ENCODE data around the gene SASH1. TPM values are rescaled to one million over a fixed set of nuclear protein-coding genes. Genes with fewer than 3 reads are reported as not detected.

SASH1 gene
- total RNA-seq, 1 donor from 2014 or later, result 15.5 TPM

DNA sequence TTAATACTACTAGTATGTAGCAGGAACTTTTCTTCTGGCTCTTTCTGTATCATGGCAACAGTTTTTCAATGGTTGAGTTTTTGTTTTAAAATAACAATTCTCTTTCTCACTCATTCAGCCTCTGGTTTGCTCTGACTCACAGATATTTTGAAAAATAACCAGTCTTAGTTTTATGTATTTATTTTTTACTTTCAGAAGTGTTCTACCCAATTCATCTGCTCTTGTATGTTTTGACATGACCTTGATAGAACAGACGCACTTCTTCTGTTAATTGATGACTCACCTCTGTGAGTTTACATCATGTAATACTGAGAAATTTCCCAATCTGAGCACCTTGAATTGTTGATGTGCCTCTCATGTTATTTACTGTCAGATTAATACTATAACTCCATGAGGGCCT is 178.9 kb downstream of the SASH1 start:
- H3K4me2 ChIP-seq (ENCODE audit: low read length), result peak overlapping the region; percentile 36
- H4K20me1 ChIP-seq (ENCODE audit: insufficient read depth, low read length), result no peaks in the 10 kb centered on the region
- no peaks in the 10 kb centered on the region for H3K9me3 ChIP-seq (ENCODE audit: insufficient read depth, low read depth, low read length)
- no peak for TF ChIP-seq EZH2 (IDR thresholded peaks at IDR 0.05; ENCODE audit: insufficient read depth, low read length)
- TF ChIP-seq, protein P1, sequence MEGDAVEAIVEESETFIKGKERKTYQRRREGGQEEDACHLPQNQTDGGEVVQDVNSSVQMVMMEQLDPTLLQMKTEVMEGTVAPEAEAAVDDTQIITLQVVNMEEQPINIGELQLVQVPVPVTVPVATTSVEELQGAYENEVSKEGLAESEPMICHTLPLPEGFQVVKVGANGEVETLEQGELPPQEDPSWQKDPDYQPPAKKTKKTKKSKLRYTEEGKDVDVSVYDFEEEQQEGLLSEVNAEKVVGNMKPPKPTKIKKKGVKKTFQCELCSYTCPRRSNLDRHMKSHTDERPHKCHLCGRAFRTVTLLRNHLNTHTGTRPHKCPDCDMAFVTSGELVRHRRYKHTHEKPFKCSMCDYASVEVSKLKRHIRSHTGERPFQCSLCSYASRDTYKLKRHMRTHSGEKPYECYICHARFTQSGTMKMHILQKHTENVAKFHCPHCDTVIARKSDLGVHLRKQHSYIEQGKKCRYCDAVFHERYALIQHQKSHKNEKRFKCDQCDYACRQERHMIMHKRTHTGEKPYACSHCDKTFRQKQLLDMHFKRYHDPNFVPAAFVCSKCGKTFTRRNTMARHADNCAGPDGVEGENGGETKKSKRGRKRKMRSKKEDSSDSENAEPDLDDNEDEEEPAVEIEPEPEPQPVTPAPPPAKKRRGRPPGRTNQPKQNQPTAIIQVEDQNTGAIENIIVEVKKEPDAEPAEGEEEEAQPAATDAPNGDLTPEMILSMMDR (IDR thresholded peaks at IDR 0.05; ENCODE audit: insufficient read depth, low read depth, low read length), result no peak
- H2AFZ ChIP-seq (ENCODE audit: low read depth, low read length), result peak overlapping the region; percentile 9
- Mint-ChIP-seq H3K27me3 (ENCODE audit: low read depth, unreplicated experiment) (no peaks in the 10 kb centered on the region), H3K9me3 (ENCODE audit: unreplicated experiment) (no peaks in the 10 kb centered on the region), H3K27ac (ENCODE audit: unreplicated experiment) (peak overlapping the region; percentile 71), H3K36me3 (ENCODE audit: low read depth, unreplicated experiment) (peaks cover 28% of the 10 kb centered on the region), H3K4me3 (ENCODE audit: unreplicated experiment) (no peak overlapping the region), H3K4me1 (ENCODE audit: low read depth, unreplicated experiment) (peaks cover 41% of the 10 kb centered on the region)
- H3K36me3 ChIP-seq (ENCODE audit: insufficient read depth, low read length), result peaks cover 8% of the 10 kb centered on the region
- no peaks in the 10 kb centered on the region for H3K27me3 ChIP-seq (ENCODE audit: insufficient read depth, low read length)
- peak; percentile 72 for DNase-seq (ENCODE audit: low read depth)
- FAIRE-seq, result peak; percentile 80
- peaks cover 50% of the 10 kb centered on the region for H3K4me1 ChIP-seq (ENCODE audit: insufficient read depth, low read length)
- H3K27ac ChIP-seq (ENCODE audit: low read depth, low read length), result peak overlapping the region; percentile 85
- no peaks in the 10 kb centered on the region for H3K79me2 ChIP-seq (ENCODE audit: insufficient read depth, low read length)
- H3K4me3 ChIP-seq (ENCODE audit: insufficient read depth, low read depth, low read length), result no peak overlapping the region
- H3K9ac ChIP-seq (ENCODE audit: low read length), result peak overlapping the region; percentile 48

DNA sequence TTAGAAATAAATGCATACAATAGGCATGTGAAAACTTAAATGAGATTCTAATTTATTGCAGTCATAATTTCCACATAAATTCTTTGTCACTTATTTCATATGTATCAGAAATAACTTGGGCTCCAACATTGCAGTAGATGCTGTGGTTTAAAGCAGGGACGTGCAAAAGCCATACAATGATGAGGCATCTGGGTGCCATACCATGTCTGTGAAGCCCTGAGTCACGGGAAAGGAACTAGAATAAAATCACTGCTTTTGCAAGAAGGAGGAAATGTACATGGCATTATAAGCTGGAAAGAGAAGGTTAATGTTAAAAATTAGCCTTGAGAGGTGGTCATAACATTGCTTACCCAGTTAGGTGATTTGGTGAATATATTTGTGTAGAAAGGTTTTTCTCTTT is 180.4 kb downstream of the SASH1 start:
- FAIRE-seq, result peak; percentile 78

DNA sequence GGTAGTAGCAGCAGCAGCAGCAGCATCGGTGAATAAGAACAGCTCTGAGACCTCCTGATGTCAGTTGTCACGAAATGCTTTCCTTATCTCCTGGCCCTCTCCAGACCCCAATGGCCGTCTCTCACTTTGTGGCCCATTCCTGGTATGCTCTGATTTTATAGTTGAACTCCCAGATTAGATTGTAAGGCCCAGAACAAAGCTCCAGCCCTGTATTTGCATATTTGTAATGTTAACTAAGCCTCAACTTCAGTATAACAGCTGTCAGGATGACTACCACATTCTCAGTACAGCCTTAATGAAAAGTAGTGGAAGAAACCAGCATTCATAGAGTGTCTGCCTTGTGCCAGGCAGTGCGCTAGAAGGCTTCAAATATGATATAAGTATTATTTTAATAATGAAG is 180.9 kb downstream of the SASH1 start:
- TF ChIP-seq, protein P1 (IDR thresholded peaks at IDR 0.05; ENCODE audit: insufficient read depth, low read depth, low read length), result no peak
- no peak for TF ChIP-seq EZH2 (IDR thresholded peaks at IDR 0.05; ENCODE audit: insufficient read depth, low read length)
- Mint-ChIP-seq H3K27me3 (ENCODE audit: low read depth, unreplicated experiment) (no peaks in the 10 kb centered on the region), H3K36me3 (ENCODE audit: low read depth, unreplicated experiment) (peaks cover 26% of the 10 kb centered on the region), H3K27ac (ENCODE audit: unreplicated experiment) (peak overlapping the region; percentile 88), H3K9me3 (ENCODE audit: unreplicated experiment) (no peaks in the 10 kb centered on the region), H3K4me3 (ENCODE audit: unreplicated experiment) (no peak overlapping the region), H3K4me1 (ENCODE audit: low read depth, unreplicated experiment) (peaks cover 41% of the 10 kb centered on the region)
- H3K4me2 ChIP-seq (ENCODE audit: low read length), result peak overlapping the region; percentile 42
- FAIRE-seq (no peak), DNase-seq (ENCODE audit: low read depth) (peak; percentile 62)
- H4K20me1 ChIP-seq (ENCODE audit: insufficient read depth, low read length), result no peaks in the 10 kb centered on the region
- no peaks in the 10 kb centered on the region for H3K9me3 ChIP-seq (ENCODE audit: insufficient read depth, low read depth, low read length)
- no peaks in the 10 kb centered on the region for H3K79me2 ChIP-seq (ENCODE audit: insufficient read depth, low read length)
- H3K4me1 ChIP-seq (ENCODE audit: insufficient read depth, low read length), result peaks cover 54% of the 10 kb centered on the region
- H2AFZ ChIP-seq (ENCODE audit: low read depth, low read length), result no peak overlapping the region
- no peak overlapping the region for H3K4me3 ChIP-seq (ENCODE audit: insufficient read depth, low read depth, low read length)
- peaks cover 8% of the 10 kb centered on the region for H3K36me3 ChIP-seq (ENCODE audit: insufficient read depth, low read length)
- no peaks in the 10 kb centered on the region for H3K27me3 ChIP-seq (ENCODE audit: insufficient read depth, low read length)
- H3K27ac ChIP-seq (ENCODE audit: low read depth, low read length), result peak overlapping the region; percentile 85
- peak overlapping the region; percentile 58 for H3K9ac ChIP-seq (ENCODE audit: low read length)

More for the DNA sequence above, 180.4 kb downstream of the SASH1 start:
- no peak for TF ChIP-seq EZH2 (IDR thresholded peaks at IDR 0.05; ENCODE audit: insufficient read depth, low read length)
- TF ChIP-seq, protein P1 (IDR thresholded peaks at IDR 0.05; ENCODE audit: insufficient read depth, low read depth, low read length), result no peak
- Mint-ChIP-seq H3K36me3 (ENCODE audit: low read depth, unreplicated experiment) (peaks cover 24% of the 10 kb centered on the region), H3K27me3 (ENCODE audit: low read depth, unreplicated experiment) (no peaks in the 10 kb centered on the region), H3K4me1 (ENCODE audit: low read depth, unreplicated experiment) (peaks cover 41% of the 10 kb centered on the region), H3K4me3 (ENCODE audit: unreplicated experiment) (no peak overlapping the region), H3K27ac (ENCODE audit: unreplicated experiment) (peak overlapping the region; percentile 88), H3K9me3 (ENCODE audit: unreplicated experiment) (no peaks in the 10 kb centered on the region)
- no peaks in the 10 kb centered on the region for H3K79me2 ChIP-seq (ENCODE audit: insufficient read depth, low read length)
- no peak overlapping the region for H3K4me3 ChIP-seq (ENCODE audit: insufficient read depth, low read depth, low read length)
- peak; percentile 87 for DNase-seq (ENCODE audit: low read depth)
- H3K27ac ChIP-seq (ENCODE audit: low read depth, low read length), result peak overlapping the region; percentile 85
- H3K27me3 ChIP-seq (ENCODE audit: insufficient read depth, low read length), result no peaks in the 10 kb centered on the region
- H4K20me1 ChIP-seq (ENCODE audit: insufficient read depth, low read length), result no peaks in the 10 kb centered on the region
- H3K36me3 ChIP-seq (ENCODE audit: insufficient read depth, low read length), result peaks cover 4% of the 10 kb centered on the region
- peak overlapping the region; percentile 58 for H3K9ac ChIP-seq (ENCODE audit: low read length)
- peak overlapping the region; percentile 42 for H3K4me2 ChIP-seq (ENCODE audit: low read length)
- no peaks in the 10 kb centered on the region for H3K9me3 ChIP-seq (ENCODE audit: insufficient read depth, low read depth, low read length)
- no peak overlapping the region for H2AFZ ChIP-seq (ENCODE audit: low read depth, low read length)
- H3K4me1 ChIP-seq (ENCODE audit: insufficient read depth, low read length), result peaks cover 50% of the 10 kb centered on the region

All from astrocyte (in vitro differentiated cells and primary cell).